Activated B cell treated with CpG ODN at 0.5 μM for 24 hours (primary cell): ENCODE data around the gene LARP4. TPM values are rescaled to one million over a fixed set of nuclear protein-coding genes. Genes with fewer than 3 reads are reported as not detected.
"Not testable (repeated sequence)": the region's sequence is repeated elsewhere in the genome, so short reads cannot be mapped to it uniquely, and the experiment has no call there.

Source experiments
- ATAC-seq: fragments of 200-7000 bp; cut with Tn5 transposase; one replicate; pipeline ENCODE4 v1.10.0; 2021; ENCODE audit warnings: low read depth, mild to moderate bottlenecking, moderate library complexity
- CTCF ChIA-PET: fragments of 350-600 bp; sonication (Branson Sonifier 250); formaldehyde crosslinking; loops from one replicate; lab custom pipeline; 2021; ENCODE audit warnings: antibody characterized with exemption; lab: Charles Lee
- POLR2A ChIA-PET: fragments of 350-600 bp; sonication (Branson Sonifier 250); formaldehyde crosslinking; loops from one replicate; lab custom pipeline; 2021; ENCODE audit warnings: antibody characterized with exemption; lab: Charles Lee
- DNase-seq: peaks from one replicate; pipeline ENCODE4 v3.0.0; 2022
- H3K27ac Mint-ChIP-seq: one replicate; pipeline ENCODE4 v1.8.0; 2020; ENCODE audit warnings: mixed read lengths
- H3K27me3 Mint-ChIP-seq: one replicate; pipeline ENCODE4 v1.8.0; 2021; ENCODE audit warnings: mixed read lengths
- H3K36me3 Mint-ChIP-seq: one replicate; pipeline ENCODE4 v1.8.0; 2021; ENCODE audit warnings: low read depth, mixed read lengths
- H3K4me1 Mint-ChIP-seq: one replicate; pipeline ENCODE4 v1.8.0; 2021; ENCODE audit warnings: mixed read lengths
- H3K4me3 Mint-ChIP-seq: one replicate; pipeline ENCODE4 v1.8.0; 2020; ENCODE audit warnings: mild to moderate bottlenecking, mixed read lengths
- H3K9me3 Mint-ChIP-seq: one replicate; pipeline ENCODE4 v1.8.0; 2020; ENCODE audit warnings: mixed read lengths
- intact Hi-C: fragments of 100-400 bp; cut with micrococcal nuclease; formaldehyde crosslinking; loops from one replicate; pipeline ENCODE4 v1.15.1; 2024
- total RNA-seq: library from RNA; stranded (reverse); gene quantifications from 2 replicates; pipeline ENCODE4 v1.2.3, GENCODE V29; 2022
- TF ChIP-seq, protein P1 (sequence below): fragments of 200-600 bp; IDR thresholded peaks from one replicate; pipeline ENCODE4 v1.8.0; 2022; ENCODE audit warnings: antibody characterized with exemption, mild to moderate bottlenecking

LARP4 gene
- total RNA-seq, 1 donor from 2014 or later = 56.3 TPM

DNA sequence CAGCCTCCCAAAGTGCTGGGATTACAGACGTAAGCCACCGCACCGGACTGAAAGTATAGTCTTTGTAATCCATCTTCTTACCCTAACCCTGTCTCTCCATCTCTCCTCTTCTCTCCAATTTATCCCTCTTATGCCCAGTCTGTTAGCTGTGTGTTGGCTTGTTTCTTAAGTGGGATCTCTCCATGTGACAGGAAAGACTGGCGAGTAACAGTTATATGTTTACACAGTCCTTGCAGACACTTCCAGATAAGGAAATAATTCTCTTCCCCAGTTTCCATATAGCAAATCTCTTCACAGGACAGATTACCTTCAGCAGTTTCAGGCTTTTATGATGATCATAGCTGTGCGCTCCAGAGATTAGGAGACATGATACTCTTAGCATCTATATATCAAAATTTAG lies 88.1 kb downstream of the LARP4 start:
- ATAC-seq (no peak), DNase-seq (no peak)
- TF ChIP-seq, protein P1, sequence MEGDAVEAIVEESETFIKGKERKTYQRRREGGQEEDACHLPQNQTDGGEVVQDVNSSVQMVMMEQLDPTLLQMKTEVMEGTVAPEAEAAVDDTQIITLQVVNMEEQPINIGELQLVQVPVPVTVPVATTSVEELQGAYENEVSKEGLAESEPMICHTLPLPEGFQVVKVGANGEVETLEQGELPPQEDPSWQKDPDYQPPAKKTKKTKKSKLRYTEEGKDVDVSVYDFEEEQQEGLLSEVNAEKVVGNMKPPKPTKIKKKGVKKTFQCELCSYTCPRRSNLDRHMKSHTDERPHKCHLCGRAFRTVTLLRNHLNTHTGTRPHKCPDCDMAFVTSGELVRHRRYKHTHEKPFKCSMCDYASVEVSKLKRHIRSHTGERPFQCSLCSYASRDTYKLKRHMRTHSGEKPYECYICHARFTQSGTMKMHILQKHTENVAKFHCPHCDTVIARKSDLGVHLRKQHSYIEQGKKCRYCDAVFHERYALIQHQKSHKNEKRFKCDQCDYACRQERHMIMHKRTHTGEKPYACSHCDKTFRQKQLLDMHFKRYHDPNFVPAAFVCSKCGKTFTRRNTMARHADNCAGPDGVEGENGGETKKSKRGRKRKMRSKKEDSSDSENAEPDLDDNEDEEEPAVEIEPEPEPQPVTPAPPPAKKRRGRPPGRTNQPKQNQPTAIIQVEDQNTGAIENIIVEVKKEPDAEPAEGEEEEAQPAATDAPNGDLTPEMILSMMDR = no peak
- Mint-ChIP-seq H3K27me3 (no peaks in the 10 kb centered on the region), H3K27ac (no peak overlapping the region), H3K4me1 (no peaks in the 10 kb centered on the region), H3K9me3 (peaks cover 14% of the 10 kb centered on the region), H3K4me3 (no peak overlapping the region), H3K36me3 (peaks cover 3% of the 10 kb centered on the region)
- ChIA-PET POLR2A (no interaction called here), CTCF (no interaction called here)
- intact Hi-C loops = no loop called here

DNA sequence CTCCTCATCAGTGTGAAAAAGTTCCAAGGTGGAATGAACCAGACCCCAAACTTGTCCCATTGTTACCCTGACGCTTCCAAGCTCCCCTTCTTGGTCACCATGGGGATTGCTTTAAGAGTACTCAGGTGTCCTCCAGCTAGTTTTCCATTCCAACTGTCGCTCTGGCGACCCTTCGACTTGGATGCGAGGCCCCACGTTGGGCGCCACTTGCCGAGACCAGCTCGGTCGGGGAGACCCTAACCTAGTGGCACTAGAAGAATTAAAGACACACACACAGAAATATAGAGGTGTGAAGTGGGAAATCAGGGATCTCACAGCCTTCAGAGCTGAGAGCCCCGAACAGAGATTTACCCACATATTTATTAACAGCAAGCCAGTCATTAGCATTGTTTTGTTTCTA lies 97.4 kb downstream of the LARP4 start:
- H3K27ac Mint-ChIP-seq, H3K27me3 Mint-ChIP-seq, CTCF ChIA-PET, DNase-seq, H3K4me1 Mint-ChIP-seq, H3K4me3 Mint-ChIP-seq, intact Hi-C loops, ATAC-seq: not testable (repeated sequence)
- Mint-ChIP-seq H3K9me3 (peaks cover 38% of the 10 kb centered on the region), H3K36me3 (peaks cover 18% of the 10 kb centered on the region)
- POLR2A ChIA-PET = interaction anchor here (0.6 to 0.7 kb wide), 2 partner anchors 132 to 147 kb away, joined by 5 read pairs; no protein-coding TSS in a partner anchor

DNA sequence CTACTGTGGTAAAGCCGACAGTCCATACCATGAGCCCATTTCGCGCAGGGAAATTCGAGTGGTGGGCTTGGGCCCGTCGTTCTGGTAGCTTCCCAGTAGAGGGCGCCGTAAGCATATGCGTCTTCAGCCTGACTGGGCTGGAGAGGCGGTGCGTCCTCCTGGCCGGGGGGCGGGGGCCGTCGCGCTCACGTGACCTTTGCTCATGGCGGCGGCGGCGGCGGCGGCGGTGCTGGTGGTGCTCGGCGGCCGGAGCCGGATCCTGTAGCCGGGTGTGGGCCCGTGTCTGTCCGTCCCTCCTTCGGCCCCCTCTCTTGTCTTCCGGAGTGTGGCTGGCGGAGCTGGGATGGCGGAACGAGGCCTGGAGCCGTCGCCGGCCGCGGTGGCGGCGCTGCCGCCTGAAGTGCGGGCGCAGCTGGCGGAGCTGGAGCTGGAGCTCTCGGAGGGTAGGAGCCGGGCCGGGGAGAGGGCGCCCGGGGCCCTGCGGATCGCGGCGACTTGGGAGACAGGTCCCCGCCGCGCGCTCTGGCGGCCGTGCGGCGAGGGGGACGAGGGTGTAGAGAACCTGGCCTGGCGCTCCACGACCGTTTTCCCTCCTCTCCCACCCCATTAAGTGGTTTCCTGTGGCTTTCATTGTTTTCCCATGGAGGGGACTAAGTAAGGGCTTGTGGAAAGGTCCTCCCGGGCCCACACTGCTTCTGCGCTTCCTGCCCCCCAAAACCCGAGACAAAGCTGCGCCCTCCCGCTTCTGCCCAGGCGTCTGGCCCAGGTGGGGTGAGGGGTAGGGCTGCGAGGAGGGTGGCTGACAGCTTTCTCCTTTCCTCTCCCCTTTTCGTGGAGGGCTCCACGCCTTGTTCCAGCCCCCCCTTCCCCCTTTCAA lies 104.4 kb downstream of the LARP4 start, which contains the start of gene DIP2B:
TSS of gene DIP2B (plus strand) at position 188 of the 877 bp plus-strand sequence. CDS start at position 344, 156 bp downstream.
- H3K4me3 Mint-ChIP-seq = peak within 1 kb of the TSS; percentile 95
- peak; percentile 88 for ATAC-seq
- no peaks in the 10 kb centered on the region for H3K27me3 Mint-ChIP-seq
- peaks cover 7% of the 10 kb centered on the region for H3K36me3 Mint-ChIP-seq
- intact Hi-C loops = loop anchor here (1.0 to 5.0 kb wide), 7 partner anchors 12 to 482 kb away; no protein-coding TSS in a partner anchor
- CTCF ChIA-PET = interaction anchor here (0.6 to 5.1 kb wide), 28 partner anchors 8 to 482 kb away, joined by 3 to 118 read pairs (median 3); no protein-coding TSS in a partner anchor
- POLR2A ChIA-PET = interaction anchor here (0.7 to 2.4 kb wide), 19 partner anchors 10 to 887 kb away, joined by 3 to 35 read pairs (median 3); partner anchors contain the start of genes ATF1 and SMARCD1
- H3K4me1 Mint-ChIP-seq = peaks cover 49% of the 10 kb centered on the region
- no peaks in the 10 kb centered on the region for H3K9me3 Mint-ChIP-seq
- TF ChIP-seq, protein P1 = no peak
- peak; percentile 95 for DNase-seq
- H3K27ac Mint-ChIP-seq = peak within 1 kb of the TSS; percentile 95

DNA sequence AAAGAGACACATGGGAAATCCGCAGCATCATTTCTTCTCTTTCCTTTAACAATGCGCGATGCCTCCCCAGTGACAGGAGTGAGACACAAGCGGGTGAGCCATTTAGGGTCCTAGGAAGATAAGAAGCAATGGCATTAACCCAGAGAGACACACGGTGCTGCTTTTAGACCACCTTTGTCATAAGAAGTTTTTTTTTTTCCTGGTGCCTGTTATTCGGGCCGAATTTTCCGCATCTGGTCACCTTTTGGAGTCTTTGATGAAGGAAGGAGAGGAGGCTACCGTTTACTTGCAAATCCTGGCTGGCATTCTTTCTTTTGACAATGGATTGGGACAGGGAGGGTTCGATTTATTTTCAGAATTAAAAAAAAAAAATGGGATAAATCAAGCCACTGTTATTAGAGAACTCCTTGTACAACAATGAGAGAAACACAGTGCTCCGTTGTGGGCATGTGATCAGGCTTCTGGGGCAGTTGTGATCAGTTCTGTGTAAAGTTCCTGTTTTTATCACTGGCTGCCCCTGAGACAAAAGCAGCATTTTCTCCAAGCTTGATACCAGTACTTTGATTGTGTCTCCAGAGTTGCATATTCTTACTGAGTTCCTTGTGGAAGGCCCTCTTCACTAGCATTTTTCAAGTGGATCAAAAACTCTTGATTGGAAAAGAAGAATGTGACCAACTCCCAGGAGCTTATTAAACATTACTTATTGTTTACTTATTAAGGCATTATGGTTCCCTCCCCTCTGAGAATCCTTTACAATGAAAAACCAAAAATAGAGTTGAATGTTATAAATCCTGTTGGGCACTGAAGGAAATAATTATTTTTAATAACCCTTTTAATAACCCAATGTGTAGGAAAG lies 105.2 kb downstream of the LARP4 start:
- POLR2A ChIA-PET = interaction anchor here (0.6 to 2.4 kb wide), 8 partner anchors 9 to 258 kb away, joined by 3 to 35 read pairs (median 8); partner anchors contain the start of gene ATF1
- Mint-ChIP-seq H3K36me3 (peaks cover 7% of the 10 kb centered on the region), H3K4me3 (peak overlapping the region; percentile 95), H3K27ac (peak overlapping the region; percentile 95), H3K9me3 (no peaks in the 10 kb centered on the region), H3K4me1 (peaks cover 57% of the 10 kb centered on the region), H3K27me3 (no peaks in the 10 kb centered on the region)
- ATAC-seq (peak; percentile 29), DNase-seq (no peak)
- intact Hi-C loops = loop anchor here (1.0 to 5.0 kb wide), 4 partner anchors 11 to 259 kb away; no protein-coding TSS in a partner anchor
- CTCF ChIA-PET = interaction anchor here (0.6 to 5.1 kb wide), 12 partner anchors 11 to 141 kb away, joined by 3 to 118 read pairs (median 4); no protein-coding TSS in a partner anchor
- TF ChIP-seq, protein P1 = no peak
